Bone marrow (tissue), 2 donors: Measurements from ENCODE around the gene GNG7.
"Not testable (repeated sequence)": the region's sequence is repeated elsewhere in the genome, so short reads cannot be mapped to it uniquely, and the experiment has no call there.

Experiments
- DNase-seq, 2 donors: peaks; one replicate each; lab custom pipeline; 2025; lab: John Stamatoyannopoulos, UW

GNG7 gene

GRCh38 chr19:2726904-2727639 lies 24.6 kb upstream of the GNG7 start:
- DNase-seq = no peak

- DNase-seq = no peak
These were observed 23.8 kb upstream of the GNG7 start for GRCh38 chr19:2726160-2726855.

GRCh38 chr19:2724148-2724557 lies 21.7 kb upstream of the GNG7 start:
- DNase-seq = no peak

GRCh38 chr19:2723747-2724146 lies 21.3 kb upstream of the GNG7 start:
- no peak for DNase-seq

- DNase-seq = no peak
These were observed 20.8 kb upstream of the GNG7 start for GRCh38 chr19:2723345-2723715.

GRCh38 chr19:2722541-2723344 lies 20.2 kb upstream of the GNG7 start:
- peak in 1 of 2 donors; percentile 25 for DNase-seq

- no peak for DNase-seq
These were observed 19.4 kb upstream of the GNG7 start for GRCh38 chr19:2721570-2722540.

- no peak for DNase-seq
These were observed 18.5 kb upstream of the GNG7 start, which contains the start of gene DIRAS1 for GRCh38 chr19:2720777-2721569. Gene DIRAS1 (minus strand): TSS chr19:2721372. CDS start chr19:2717806, 3,566 bp downstream.

GRCh38 chr19:2719920-2720776 lies 17.7 kb upstream of the GNG7 start:
- DNase-seq = no peak

- DNase-seq = no peak
These were observed 16.8 kb upstream of the GNG7 start for GRCh38 chr19:2719232-2719735.

- DNase-seq = no peak
These were observed 15.4 kb upstream of the GNG7 start for GRCh38 chr19:2717638-2718541.

GRCh38 chr19:2716722-2717637 lies 14.5 kb upstream of the GNG7 start:
- DNase-seq = no peak

GRCh38 chr19:2716275-2716650 lies 13.8 kb upstream of the GNG7 start:
- DNase-seq = no peak

- no peak for DNase-seq
These were observed 13.2 kb upstream of the GNG7 start for GRCh38 chr19:2715470-2716274.

GRCh38 chr19:2714531-2715269 lies 12.2 kb upstream of the GNG7 start:
- DNase-seq = no peak

- DNase-seq = not testable (repeated sequence)
These were observed 11.6 kb upstream of the GNG7 start for GRCh38 chr19:2714102-2714501.
